Skeletal muscle tissue (tissue), 4 donors: Measurements from ENCODE around the gene WBP1L. TPM values are rescaled to one million over a fixed set of nuclear protein-coding genes. Genes with fewer than 3 reads are reported as not detected.
"Not testable (repeated sequence)": the region's sequence is repeated elsewhere in the genome, so short reads cannot be mapped to it uniquely, and the experiment has no call there.

Source experiments
- H3K27ac ChIP-seq: one replicate; pipeline ENCODE4 v1.7.0; 2013; ENCODE audit warnings: mild to moderate bottlenecking, low read depth, low read length, inconsistent platforms
- H3K27me3 ChIP-seq, 3 donors: one replicate each; pipeline ENCODE4 v1.7.0; 2013; ENCODE audit warnings: low read length in 3 of 3; ENCODE audit not compliant: control insufficient read depth in 3 of 3, insufficient read depth in 3 of 3
- H3K36me3 ChIP-seq, 3 donors: one replicate each; pipeline ENCODE4 v1.7.0; 2013; ENCODE audit warnings: low read length in 3 of 3; ENCODE audit not compliant: control insufficient read depth in 3 of 3, insufficient read depth in 3 of 3
- H3K4me1 ChIP-seq, 3 donors: one replicate each; pipeline ENCODE4 v1.7.0; 2013; ENCODE audit warnings: low read length in 3 of 3, mild to moderate bottlenecking in 3 of 3; ENCODE audit not compliant: control insufficient read depth in 3 of 3, insufficient read depth in 3 of 3
- H3K4me3 ChIP-seq, 3 donors: one replicate each; pipeline ENCODE4 v1.7.0; 2013; ENCODE audit warnings: low read length in 3 of 3
- H3K9ac ChIP-seq, 3 donors: one replicate each; pipeline ENCODE4 v1.7.0; 2013; ENCODE audit warnings: low read length in 3 of 3, mild to moderate bottlenecking in 3 of 3, moderate library complexity in 2 of 3, low read depth in 1 of 3
- H3K9me3 ChIP-seq, 3 donors: one replicate each; pipeline ENCODE4 v1.7.0; 2013; ENCODE audit warnings: low read length in 3 of 3; ENCODE audit not compliant: control insufficient read depth in 3 of 3
- total RNA-seq: library from RNA; depleted of rRNA; stranded (reverse); fragments of >200 nt; gene quantifications from one replicate; pipeline ENCODE4 v1.2.3, GENCODE V29; 2014
- donor health status: Osteomylitis.

Gene WBP1L
- total RNA-seq, 1 donor from 2014 or later, result 24.0 TPM

DNA sequence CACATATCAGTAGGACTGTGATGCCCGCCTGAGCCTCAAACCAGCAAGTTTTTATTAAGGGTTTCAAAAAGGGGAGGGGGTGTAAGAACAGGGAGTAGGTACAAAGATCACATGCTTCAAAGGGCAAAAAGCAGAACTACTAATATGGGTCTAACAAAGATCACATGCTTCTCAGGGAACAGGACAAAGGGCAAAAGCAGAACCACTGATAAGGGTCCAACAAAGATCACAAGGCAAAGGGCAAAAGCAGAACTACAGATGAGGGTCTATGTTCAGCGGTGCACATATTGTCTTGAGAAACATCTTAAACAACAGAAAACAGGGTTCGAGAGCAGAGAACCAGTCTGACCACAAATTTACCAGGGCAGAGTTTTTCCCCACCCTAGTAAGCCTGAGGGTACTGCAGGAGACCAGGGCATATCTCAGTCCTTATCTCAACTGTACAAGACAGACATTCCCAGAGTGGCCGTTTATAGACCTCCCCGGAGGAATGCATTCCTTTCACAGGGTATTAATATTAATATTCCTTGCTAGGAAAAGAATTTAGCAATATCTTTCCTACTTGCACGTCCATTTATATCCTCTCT lies 100.5 kb downstream of the WBP1L start:
- peaks cover 7 to 24% (median 24%) of the 10 kb centered on the region in 3 donors for H3K27me3 ChIP-seq
- not testable (repeated sequence) for H3K4me1 ChIP-seq, H3K9ac ChIP-seq, H3K9me3 ChIP-seq, H3K27ac ChIP-seq, H3K4me3 ChIP-seq, H3K36me3 ChIP-seq

DNA sequence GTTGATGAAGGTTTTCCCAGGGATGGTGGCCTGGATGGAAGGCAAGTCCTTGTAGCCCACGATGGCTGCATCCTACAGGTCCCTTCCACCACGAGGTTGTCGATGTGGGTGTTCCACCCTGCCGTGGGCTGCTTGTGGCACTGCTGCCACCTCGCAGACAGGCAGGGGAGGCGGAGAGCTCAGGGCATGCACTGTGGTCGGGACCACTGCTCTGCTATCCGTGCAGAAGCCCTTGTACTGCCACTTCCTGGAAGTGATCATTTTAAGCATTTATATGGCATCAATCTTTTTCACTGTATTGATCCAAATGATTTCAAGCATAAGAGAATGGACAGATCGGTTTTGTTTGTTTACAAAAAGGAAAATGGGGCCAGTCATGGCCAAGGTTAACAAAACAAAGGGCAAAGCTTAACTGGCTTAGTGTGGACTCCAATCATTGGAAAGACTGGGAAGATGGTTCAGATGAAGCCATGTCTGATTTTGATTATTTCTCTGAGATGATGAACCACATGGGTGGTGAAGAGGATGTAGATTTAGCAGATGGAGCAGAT lies 101.7 kb downstream of the WBP1L start:
- no peak overlapping the region for H3K9ac ChIP-seq
- H3K4me3 ChIP-seq, result no peak overlapping the region
- H3K4me1 ChIP-seq, result no peaks in the 10 kb centered on the region
- H3K36me3 ChIP-seq, result no peaks in the 10 kb centered on the region
- peaks cover 7 to 24% (median 21%) of the 10 kb centered on the region in 3 donors for H3K27me3 ChIP-seq
- no peaks in the 10 kb centered on the region for H3K9me3 ChIP-seq
- H3K27ac ChIP-seq, result no peak overlapping the region

DNA sequence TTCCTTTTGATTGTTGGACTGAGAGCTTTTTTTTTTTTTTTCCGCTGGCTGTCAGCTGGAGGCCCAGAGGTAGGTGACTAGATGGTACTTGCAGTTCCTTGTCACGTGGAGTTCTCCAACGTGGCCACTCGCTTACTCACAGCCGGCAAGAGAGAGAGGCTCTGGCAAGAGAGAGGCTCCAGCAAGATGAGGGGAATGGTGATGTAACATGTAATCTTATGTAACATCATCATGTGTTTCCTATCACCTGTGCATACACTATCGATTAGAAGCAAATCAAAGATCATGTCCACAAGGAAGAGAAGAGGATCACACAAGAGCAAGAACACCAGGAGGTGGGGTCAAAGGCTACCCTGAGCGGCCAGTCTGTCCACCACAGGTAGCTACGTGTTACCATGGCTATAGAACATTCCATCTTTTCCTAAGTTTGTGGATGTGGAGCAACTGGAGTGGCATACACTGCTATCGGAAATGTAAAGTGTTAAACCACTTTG lies 106.3 kb downstream of the WBP1L start:
- H3K9ac ChIP-seq, result no peak overlapping the region
- H3K4me3 ChIP-seq, result no peak overlapping the region
- no peaks in the 10 kb centered on the region for H3K36me3 ChIP-seq
- peaks cover 0 to 3% (median 3%) of the 10 kb centered on the region in 3 donors for H3K27me3 ChIP-seq
- H3K9me3 ChIP-seq, result no peaks in the 10 kb centered on the region
- peaks cover 3 to 7% (median 3%) of the 10 kb centered on the region in 3 donors for H3K4me1 ChIP-seq
- no peak overlapping the region for H3K27ac ChIP-seq

DNA sequence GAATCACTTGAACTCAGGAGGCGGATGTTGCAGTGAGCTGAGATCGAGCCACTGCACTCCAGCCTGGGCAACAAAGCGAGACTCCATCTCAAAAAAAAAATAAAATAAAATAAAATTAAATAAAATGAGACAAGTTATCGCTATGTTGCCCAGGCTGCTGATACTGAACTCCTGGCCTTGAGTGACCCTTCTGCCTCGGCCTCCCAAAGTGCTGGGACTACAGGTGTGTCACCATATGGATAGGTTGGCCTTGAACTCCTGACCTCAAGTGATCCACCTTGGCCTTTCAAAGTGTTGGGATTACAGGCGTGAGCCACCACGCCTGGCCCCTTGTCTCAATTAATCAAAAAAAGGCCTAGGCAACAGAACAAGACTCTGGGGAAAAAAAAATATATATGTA lies 109.5 kb downstream of the WBP1L start:
- peaks cover 7 to 15% (median 8%) of the 10 kb centered on the region in 3 donors for H3K4me1 ChIP-seq
- H3K27ac ChIP-seq, H3K9ac ChIP-seq, H3K9me3 ChIP-seq, H3K27me3 ChIP-seq, H3K4me3 ChIP-seq, H3K36me3 ChIP-seq: not testable (repeated sequence)

DNA sequence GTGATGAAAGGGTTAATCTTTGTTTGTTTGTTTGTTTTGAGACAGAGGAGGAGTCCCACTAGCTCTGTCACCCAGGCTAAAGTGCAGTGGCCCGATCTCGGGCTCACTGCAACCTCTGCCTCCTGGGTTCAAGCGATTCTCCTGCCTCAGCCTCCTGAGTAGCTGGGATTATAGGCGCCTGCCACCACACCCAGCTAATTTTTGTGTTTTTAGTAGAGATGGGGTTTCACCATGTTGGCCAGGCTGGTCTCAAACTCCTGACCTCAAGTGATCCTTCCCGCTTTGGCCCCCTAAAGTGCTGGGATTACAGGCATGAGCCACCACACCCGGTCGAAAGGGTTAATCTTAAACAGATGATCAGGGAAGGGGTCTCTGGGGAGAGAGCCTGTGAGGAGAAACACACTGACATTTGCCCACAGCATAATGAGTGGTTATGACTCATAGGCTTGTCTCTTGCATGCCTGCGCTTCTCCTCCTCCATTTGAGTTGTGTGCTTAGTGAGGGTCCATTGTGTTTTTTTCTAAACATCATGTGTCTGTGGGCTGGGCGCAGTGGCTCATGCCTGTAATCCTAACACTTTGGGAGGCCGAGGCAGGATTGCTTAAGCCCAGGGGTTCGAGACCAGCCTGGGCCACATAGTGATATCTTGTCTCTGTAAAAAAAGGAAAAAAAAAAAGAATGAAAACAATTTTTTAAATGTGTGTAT lies 112.1 kb downstream of the WBP1L start:
- H3K36me3 ChIP-seq, H3K9ac ChIP-seq, H3K4me3 ChIP-seq, H3K9me3 ChIP-seq, H3K27me3 ChIP-seq: not testable (repeated sequence)
- Histone ChIP-seq H3K4me1 (peaks cover 7 to 15% (median 8%) of the 10 kb centered on the region in 3 donors), H3K27ac (peak overlapping the region; percentile 36)

DNA sequence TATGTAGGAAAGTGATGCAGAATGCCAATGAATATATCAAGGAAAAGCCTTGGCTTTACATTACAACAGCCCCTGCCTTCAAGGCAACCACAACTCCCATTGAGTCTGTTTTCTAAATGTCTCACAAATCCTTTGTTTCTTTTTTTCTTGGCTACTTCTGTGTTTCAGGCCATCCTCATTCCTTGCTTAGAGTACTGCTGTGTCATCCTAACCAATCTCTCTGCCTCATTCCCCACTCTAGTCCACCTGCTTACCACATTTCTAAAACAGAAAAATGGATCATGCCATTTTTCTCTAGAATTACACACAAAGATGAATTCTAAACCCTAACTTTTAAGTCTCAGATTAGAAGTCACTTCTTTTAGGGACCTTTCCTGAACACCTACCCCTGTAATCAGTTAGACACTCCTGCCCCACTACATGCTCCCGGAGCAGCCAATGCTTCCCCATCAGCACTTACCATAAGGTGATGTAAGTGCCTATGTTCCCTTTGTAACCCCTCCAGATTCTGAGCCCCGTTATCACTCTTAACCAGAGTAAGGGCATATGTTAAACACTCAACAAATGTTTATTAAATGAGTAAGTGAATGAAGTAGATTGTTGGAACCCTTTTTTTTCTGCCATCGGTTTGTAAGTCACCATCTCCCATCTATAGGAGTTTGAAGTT lies 113.1 kb downstream of the WBP1L start:
- Histone ChIP-seq H3K4me1 (peaks cover 7 to 15% (median 8%) of the 10 kb centered on the region in 3 donors), H3K27me3 (no peaks in the 10 kb centered on the region), H3K4me3 (no peak overlapping the region), H3K36me3 (peaks cover 7 to 10% (median 8%) of the 10 kb centered on the region in 3 donors), H3K27ac (no peak overlapping the region), H3K9ac (no peak overlapping the region), H3K9me3 (no peaks in the 10 kb centered on the region)

DNA sequence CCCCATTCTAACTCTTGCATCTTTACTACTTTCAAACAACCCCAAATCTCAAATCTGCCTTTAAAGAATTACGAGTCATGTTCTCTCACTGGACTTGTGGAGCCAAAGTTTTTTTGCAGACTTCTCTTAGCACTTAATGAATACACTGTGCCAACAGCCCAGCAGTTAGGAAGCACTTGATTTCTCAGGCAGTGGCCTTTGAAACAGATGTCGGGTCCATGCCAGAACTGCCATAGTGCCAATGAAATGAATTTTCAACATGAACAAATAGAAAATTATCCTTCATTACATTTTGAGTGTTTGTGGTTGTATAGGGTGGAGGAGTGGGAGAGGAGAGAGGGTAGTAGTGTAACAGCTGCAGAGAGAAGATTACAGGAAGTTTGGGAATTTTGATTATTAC lies 116.2 kb downstream of the WBP1L start:
- Histone ChIP-seq H3K9ac (no peak overlapping the region), H3K36me3 (peaks cover 20 to 23% (median 22%) of the 10 kb centered on the region in 3 donors), H3K4me3 (no peak overlapping the region), H3K4me1 (peaks cover 4 to 7% (median 6%) of the 10 kb centered on the region in 3 donors), H3K27ac (no peak overlapping the region), H3K9me3 (no peaks in the 10 kb centered on the region), H3K27me3 (no peaks in the 10 kb centered on the region)

DNA sequence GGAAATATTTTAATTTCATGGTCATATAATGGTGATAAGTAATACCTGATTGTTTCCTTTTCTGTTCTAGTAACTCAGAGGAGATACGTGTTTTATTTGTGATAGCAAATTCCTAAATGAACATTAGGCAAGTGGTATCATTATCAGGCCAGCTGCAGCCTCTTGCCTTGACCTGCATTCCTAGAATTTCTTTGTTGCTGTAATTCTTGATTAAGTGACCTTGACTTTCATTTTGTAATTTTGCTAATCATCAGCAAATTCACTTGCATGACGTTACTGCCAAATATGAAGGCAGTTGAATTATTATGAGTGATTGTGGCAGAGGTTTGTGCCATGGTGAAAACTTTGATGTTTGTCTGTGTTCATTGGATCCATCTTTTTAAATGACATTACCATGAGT lies 119.9 kb downstream of the WBP1L start:
- no peak overlapping the region for H3K4me3 ChIP-seq
- no peak overlapping the region for H3K9ac ChIP-seq
- peaks cover 20 to 23% (median 22%) of the 10 kb centered on the region in 3 donors for H3K36me3 ChIP-seq
- no peaks in the 10 kb centered on the region for H3K9me3 ChIP-seq
- H3K27me3 ChIP-seq, result peaks cover 0 to under 1% (median 0%) of the 10 kb centered on the region in 3 donors
- no peak overlapping the region for H3K27ac ChIP-seq
- H3K4me1 ChIP-seq, result no peaks in the 10 kb centered on the region

DNA sequence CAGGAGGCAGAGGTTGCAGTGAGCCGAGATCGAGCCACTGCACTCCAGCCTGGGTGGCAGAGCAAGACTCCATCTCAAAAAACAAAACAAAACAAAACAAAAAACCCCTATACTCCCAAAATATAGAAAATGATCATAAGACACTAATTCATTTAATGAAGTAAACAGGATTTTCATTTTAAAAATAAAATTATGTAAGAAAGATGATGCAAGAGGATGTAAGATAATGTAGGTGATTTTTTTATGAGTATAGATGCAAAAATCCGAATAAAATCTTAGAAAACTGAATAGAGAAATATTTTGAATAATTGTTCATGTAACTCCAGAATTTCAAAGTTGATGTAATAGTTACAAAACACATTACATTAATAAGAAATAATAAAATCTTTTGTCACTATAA lies 121.9 kb downstream of the WBP1L start:
- peaks cover 17 to 19% (median 18%) of the 10 kb centered on the region in 3 donors for H3K36me3 ChIP-seq
- H3K27me3 ChIP-seq, result peaks cover 0 to 11% (median 0%) of the 10 kb centered on the region in 3 donors
- no peaks in the 10 kb centered on the region for H3K9me3 ChIP-seq
- no peak overlapping the region for H3K27ac ChIP-seq
- H3K4me1 ChIP-seq, result peaks cover 6 to 13% (median 10%) of the 10 kb centered on the region in 3 donors
- no peak overlapping the region for H3K9ac ChIP-seq
- no peak overlapping the region for H3K4me3 ChIP-seq
